ENCODE results near the gene SLC25A26.

DNA sequence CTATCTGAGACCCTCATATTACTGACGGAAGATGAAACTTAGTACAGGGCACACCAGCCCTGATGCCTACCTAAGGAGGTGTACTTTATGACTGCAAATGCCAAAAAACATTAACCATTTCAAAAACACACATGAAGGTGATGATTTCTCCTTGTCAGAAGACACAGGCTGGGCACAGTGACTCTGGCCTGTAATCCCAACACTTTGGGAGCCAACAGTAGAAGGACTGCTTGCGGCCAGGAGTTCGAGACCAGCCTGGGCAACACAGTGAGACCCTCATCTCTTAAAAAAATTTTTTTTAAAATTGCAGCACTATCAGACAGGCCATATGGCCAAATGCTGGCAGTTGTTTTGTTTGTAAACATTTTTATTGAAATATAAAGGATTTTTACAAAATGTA, 206.6 kb downstream of the SLC25A26 start:
- TF ChIP-seq POLR2A (IDR thresholded peaks at IDR 0.05) (no peak), POLR2AphosphoS5 (IDR thresholded peaks at IDR 0.05) (no peak)

Data from transverse colon (tissue), 3 donors.